COR-L47 (cell line): ENCODE results near the gene RGS4.

Experiments
- DNase-seq: peaks from one replicate; lab custom pipeline; 2025; lab: John Stamatoyannopoulos, UW

RGS4 gene

GRCh38 chr1:163102590-163102989, 33.4 kb downstream of the RGS4 start:
- no peak for DNase-seq

- DNase-seq, result no peak
Measured at GRCh38 chr1:163104385-163105099, 35.4 kb downstream of the RGS4 start.

GRCh38 chr1:163106364-163106987, 37.3 kb downstream of the RGS4 start:
- no peak for DNase-seq

GRCh38 chr1:163107655-163108054, 38.5 kb downstream of the RGS4 start:
- DNase-seq, result no peak

GRCh38 chr1:163115887-163116286, 46.7 kb downstream of the RGS4 start:
- no peak for DNase-seq

GRCh38 chr1:163119707-163120106, 50.5 kb downstream of the RGS4 start:
- DNase-seq, result no peak

GRCh38 chr1:163120372-163120771, 51.2 kb downstream of the RGS4 start:
- DNase-seq, result no peak

- no peak for DNase-seq
Measured at GRCh38 chr1:163124812-163125211, 55.7 kb downstream of the RGS4 start.
